Superior temporal gyrus (tissue), 1 donor: Measurements from ENCODE around the gene EEFSEC.

ENCODE experiments used
- DNase-seq: peaks from one replicate; pipeline ENCODE4 v3.0.0-alpha.2; 2016; ENCODE audit errors: extremely low spot score

Gene EEFSEC

DNA sequence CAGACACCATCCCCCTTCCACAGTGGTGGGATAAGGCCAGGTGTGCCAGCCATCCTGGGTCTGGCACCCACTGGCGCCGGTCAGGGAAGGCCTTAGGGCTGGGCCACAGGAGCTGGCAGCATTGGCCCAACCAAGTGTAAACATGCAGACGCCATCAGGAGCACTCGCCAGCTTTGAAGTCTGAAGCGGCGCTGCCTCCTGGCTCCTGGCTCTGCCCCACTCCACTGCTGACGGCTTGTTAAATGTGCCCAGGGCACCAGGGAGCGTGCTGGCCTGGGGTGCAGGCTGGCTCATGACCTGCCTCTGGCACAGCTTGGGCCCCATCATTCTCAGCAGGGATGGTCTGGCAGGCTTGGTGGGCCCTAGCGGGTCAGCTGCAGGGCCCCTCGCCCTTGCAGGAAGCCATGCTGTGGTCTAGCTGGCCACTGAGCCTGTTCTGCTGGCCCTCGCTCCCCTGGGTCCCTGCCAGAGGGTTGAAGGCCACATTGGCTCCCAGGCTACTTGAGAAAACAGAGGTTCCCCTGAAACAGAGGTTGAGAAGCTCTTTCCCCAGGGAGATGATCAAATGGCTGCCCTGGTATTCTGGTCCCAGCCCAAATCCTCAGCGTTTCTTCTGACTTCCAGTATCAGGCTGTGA, 196.8 kb downstream of the EEFSEC start:
- no peak for DNase-seq

DNA sequence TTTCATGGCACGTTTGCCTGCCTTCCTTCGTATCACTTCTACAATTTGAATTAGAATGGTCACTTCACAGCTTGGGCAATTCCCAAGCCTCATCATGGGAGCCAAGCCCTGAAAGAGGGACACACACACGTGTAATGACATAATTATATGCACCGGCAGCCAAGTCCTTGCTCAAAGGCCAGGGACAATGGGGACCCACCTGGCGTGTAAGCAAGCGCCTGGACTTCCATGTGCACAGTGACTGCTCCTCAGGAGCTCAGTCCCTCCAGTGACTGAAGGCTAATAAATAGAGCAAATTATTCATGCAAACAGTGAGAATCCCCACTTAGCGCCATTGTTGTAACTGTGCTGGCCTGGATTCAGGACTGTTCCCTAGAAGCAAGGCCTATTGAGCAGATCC, 198.3 kb downstream of the EEFSEC start:
- peak; percentile 48 for DNase-seq

DNA sequence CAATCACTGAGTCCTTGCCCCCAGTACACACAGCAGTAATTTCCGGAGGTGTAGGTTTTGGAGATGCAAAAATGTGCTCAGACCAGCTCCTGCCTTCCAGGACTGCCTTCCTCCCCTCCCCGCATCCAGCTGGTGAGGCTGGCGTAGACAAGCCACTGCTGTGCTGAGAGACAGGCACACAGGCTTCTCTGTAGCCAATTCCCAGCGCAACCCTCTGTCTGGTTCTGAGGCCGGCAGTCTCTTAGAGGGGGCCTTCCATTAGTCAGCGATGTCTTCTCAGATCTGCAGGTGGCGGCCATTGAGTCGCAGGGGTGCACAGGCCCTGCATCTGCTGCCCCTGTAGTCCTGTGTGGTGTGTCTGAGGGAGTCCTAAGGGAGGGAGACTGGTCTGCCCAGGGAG, 199.0 kb downstream of the EEFSEC start:
- no peak for DNase-seq

DNA sequence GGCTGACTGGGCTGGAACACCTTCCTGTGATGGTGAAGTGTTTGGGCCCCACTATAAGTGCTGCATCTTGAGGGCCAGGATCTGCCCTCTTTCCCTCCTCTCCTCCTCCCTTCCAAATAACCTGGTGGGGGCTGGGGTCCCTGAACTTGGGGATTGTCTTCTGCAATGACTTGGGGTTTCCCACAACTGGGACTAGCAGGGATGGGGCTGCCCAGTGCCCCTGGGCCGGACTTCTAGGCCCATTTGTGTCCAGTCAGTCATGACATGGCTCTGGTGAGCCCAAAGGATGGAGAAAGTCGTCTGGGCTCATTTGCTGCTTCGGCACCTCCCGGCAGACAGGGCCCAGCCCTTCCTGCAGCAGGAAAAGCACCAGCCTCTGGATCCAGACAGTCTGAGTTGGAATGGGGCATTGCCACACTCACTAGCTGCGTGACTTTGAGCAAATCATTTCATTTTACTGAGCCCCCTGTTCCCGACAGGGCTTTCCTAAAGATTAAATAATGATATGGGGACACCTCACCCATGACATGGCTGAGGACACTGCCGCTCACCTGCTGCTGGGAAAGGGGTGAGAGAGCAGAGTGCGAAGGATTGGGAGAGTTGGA, 200.2 kb downstream of the EEFSEC start:
- no peak for DNase-seq

DNA sequence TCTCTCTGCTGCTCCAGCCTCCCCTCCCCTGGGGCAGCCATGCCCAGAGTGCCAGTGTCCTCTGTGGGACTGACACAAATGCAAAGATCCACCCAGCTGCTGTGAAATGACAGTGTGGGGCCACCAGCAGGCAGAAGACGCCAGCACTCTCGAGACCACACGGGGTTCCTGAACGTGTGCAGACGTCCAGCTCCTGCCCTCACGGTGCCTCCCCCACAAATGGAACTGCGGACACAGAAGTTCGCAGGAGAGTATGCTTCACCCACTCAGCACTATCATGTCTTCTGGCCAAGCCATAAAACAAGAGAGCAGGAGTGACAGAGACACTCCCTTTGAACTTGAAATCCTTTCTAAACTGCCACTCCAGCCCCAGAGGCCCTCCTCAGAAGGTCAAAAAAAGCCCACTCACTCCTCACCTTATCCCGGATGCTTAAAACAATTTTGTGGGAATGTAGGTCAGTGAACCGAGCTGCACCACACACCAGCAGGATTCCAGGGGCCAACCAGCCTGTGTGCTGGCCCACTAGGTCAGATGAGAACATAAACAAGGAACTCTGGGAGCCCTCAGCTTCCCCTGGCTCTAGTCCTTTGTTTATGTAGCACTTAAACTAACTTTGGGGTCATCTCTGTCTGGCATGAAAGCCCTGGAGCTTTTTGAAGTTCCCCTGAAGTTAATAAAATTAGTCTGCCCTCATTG, 200.9 kb downstream of the EEFSEC start:
- DNase-seq = no peak

DNA sequence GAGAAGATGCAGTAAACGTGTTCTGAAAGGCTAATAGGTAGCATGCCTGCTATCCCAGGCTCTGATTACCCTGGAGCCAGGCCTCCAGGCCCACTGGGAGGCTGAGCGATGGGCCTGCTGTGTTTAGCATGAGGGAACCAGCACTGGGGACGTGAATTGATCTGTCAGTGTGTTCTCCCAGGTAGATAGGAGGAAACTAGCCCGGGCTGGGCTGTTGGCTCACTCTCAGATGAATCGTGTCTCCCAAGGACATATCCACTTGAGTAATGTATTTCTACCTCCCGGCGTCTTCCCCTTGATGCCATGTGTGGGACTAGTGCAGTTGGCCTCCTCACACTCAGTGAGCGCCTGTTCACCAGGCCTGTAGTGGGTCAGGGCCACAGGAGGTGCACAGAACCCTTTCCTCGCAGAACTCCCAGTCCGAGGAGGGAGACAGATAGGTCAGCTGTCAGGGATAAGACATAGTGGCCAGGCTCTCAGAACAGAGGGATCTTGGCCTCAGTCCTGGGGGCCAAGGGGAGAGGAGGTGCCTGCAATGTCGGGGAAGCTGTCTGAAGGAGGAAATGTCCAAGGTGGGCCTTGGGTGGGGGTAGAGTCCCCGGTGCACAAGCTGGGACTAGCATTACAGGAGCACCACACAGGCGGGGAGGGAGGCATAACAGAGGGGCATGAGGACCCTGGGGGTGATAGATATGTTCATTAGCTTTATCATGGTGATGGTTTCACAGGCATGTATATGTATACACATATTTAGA, 201.7 kb downstream of the EEFSEC start:
- no peak for DNase-seq

DNA sequence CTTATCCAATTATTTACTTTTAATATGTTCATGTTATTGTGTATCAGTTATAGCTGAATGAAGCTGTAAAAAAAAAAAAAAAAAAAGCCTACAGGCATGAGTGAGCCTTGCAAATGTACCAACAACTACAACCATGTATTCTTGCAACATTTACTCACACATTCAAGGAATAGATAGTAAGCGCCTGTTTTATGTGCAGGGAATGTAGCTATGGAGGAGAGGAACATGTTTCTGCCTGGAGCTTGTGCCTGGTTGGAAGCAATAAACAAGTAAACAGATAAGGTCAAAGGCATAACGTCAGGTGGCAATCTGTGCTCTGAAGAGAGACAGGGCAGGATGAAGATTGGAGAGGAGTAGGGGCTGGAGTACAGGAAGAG, 202.2 kb downstream of the EEFSEC start:
- no peak for DNase-seq

DNA sequence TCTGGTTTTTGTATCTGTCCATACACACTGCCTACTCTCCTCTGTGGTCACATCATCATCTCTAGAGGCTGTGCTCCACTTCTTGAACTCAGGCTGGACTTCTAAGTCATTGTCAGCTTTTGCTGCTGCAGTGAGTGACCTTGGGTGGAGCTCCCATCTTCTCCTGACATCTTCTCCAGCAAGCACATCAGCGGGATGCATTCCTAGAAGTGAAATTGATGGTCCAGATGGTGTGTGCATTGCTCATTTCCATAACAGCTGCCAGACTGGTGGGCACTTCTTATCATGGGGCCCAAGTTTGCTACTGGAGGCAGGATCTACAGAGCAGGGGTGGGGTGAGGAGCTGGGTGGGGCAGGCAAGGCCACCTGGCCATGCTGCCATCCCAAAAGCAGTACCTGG, 203.5 kb downstream of the EEFSEC start:
- no peak for DNase-seq

DNA sequence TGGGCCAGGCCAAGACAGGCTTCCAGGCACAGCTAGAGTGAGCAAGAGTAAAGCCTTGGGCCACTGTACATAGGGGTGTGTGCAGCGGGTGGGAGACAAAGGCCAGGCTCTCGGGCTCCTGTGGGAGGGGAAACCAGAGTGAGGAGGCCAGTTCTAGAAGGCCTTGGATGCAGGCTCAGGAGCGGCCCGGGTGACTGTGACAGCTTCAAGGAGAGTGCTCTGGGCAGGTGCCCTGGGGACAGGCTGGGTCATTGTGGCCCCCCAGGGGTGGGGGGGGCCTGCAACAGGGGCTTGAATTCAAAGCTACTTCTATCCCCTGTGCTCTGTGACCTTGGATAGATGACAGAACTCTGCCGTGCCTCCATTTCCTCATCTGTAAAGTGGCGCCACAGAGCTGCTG, 204.3 kb downstream of the EEFSEC start:
- DNase-seq = no peak

DNA sequence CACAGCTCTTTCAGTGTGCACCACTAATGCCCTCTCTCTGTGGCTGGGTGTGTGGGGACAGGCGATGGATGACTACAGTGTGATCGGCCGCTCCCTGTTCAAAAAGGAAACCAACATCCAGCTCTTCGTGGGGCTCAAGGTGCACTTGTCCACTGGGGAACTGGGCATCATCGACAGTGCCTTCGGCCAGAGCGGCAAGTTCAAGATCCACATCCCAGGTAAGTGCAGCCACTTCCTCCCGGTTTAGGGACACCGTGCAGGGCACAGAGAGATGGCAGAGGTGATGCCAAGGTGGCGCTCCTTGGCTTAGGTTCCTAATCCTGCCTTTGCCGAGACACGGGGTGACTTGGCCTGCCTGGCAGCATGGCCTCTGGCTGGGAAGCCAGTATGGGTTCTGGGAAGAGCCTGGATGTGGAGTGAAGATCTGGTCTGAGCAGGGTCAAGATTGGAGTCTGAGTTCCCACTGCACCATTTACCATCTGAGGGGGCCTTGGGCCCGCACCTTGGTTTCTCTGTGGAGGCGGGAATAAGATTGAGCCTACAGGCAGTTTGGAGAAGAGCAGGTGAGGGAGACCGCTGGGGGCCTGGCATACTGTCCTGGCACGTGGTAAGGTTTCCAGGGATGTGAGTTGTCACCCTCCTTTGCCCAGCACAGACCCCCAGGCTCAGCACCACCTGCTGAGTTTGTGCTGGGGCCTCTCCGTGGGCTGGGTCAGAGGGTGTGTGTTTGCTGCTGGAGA, 205.0 kb downstream of the EEFSEC start:
- no peak for DNase-seq

DNA sequence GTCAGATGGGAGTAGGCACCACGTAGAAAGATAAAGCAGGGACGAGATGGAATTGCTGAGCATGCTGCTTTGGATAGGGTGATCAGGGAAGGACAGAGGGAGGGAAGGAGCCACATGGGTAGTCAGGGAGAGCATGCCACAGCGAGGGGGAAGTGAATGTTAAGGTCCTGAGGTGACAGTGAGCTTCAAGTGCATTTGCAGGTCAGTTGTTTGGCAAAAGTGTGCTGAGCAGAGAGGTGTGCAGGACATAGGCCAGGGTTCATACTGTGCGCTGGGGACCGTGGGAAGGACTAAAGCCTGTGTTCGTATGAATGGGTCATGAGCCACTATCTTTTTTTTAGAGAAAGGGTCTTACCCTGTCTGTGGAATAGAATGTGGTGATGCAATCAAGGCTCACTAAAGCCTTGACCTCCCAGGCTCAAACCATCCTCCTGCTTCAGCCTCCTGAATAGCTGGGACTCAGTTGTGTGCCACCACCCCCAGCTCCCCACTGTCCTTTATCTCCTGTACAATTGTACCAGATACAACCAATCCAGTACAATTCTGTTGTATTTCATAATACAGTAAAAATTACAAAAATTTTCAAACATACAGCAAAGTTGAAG, 205.9 kb downstream of the EEFSEC start:
- no peak for DNase-seq

DNA sequence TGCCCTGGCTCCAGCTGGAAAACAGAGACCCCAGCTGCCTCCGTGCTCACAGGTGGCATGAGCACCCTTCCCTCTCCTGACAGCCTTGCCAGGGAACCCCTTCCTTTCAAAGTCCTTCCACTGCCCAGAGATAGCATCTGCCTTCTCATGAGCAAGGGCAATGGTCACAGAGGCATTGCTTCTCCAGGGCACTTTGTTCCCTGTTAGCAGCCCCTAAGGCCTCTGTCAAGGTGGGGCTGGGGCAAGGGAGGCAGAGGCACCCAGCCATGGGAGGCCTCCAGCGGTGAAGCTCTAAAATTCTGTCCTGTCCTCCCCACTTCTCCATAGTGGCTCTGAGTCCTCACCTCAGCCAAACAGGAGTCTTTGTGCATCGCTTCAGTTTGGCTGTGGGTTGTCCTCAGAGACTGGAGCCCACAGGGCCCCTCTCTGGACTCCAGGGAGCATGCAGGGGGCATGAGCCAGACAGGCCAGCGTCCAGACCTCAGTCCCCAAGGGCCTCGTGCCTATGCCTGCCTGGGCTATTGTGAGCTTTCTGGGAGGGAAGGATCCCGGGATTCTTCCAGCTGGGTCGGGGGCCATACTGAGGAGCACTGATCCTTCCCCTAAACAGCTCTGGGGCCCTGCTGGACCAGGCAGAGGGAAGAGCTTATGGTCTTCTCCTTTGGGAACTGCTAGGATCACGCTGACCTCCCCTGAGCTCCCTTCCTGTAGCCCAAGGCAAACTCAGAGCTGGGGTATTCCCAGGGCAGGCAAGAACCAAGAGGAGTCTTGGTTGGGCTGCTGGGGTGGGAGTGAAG, 206.8 kb downstream of the EEFSEC start:
- no peak for DNase-seq

DNA sequence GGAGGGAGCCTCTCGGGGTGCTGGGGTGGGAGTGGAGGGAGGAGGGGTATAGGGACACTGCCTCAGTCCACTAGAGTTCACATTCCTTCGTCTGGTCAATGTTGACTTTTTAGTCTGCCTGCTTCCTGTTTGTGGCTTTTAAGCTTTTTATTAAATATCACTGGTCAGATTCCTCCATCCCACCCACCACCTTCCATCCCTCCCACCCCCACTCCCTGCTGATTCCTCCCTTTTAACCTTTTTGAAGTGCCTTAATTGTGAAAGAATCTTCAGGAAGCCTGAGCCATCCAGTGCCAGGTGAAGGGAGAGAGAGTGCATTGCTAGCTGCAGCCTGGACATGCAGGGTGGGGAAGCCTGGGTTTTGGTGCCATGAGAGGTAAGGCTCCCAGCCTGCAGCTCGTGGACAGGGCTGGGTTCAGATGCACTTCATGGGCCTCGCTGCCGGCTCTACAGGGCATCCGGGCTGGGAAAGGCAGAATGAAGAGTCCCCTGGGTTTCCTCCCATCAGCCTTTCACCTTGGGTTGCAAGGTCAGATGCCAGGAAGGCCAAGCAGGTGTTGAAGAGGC, 207.5 kb downstream of the EEFSEC start:
- no peak for DNase-seq

DNA sequence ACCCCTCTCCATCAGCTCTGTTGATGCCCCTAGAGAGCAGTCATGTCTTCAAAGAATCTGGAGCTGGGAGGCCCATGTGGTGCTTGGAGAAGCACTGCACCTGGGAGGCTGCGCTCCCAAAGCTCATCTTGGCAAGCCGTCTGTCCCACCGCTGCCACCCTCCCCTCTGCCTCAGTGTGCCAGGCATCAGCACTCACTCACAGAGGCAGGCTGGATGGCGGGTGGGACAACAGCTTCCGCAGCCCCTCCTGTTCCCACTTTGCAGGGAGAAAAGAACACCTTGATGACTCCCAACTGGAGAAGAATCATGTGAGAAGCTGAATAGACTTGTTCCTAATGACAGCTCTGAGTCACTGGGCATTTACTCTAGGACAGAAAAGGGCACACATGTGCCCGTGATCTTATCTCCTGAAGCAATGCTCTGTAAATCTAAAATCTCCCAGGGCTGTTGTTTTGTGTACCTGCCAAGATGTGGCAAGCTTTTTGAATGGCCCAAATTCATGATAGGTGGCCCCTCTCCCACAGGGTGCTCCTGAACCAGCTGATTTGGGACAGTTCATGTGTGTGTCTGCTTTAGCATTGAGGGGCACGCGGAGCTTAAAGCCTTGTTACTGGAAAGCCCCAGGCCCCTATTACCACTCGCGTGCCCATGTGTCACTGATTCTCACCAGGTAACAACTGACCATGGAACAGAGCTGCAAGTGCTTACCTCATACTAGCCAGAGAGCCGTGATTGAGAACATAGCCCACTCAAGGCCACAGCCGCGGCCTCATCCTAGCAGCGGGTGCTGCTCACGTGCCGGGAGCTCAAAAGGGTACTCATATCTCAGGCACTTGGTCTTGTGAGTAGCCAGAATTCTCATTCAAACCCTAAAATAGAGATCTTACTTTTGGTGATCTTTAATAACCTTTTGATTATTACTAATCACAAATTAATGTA, 209.0 kb downstream of the EEFSEC start:
- DNase-seq = no peak

DNA sequence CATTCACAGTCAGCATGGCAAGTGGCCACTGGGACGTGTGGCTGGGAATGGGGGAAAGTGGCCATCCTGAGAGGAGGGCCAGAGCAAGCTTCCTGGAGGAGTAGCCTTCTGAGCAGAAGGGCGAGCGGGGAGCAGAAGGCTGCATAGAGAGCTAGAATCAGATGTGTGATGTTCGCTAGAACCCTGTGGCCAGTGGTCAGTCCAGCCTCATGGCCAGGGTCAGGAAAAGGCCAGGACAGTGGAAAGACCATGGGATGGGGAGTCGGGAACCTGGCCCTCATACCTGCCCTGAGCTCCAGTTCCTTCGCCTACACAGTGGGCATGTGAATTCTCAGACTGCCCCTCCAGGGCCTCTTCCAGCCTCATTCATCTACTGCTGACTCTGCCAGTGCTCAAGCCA, 211.0 kb downstream of the EEFSEC start:
- no peak for DNase-seq

DNA sequence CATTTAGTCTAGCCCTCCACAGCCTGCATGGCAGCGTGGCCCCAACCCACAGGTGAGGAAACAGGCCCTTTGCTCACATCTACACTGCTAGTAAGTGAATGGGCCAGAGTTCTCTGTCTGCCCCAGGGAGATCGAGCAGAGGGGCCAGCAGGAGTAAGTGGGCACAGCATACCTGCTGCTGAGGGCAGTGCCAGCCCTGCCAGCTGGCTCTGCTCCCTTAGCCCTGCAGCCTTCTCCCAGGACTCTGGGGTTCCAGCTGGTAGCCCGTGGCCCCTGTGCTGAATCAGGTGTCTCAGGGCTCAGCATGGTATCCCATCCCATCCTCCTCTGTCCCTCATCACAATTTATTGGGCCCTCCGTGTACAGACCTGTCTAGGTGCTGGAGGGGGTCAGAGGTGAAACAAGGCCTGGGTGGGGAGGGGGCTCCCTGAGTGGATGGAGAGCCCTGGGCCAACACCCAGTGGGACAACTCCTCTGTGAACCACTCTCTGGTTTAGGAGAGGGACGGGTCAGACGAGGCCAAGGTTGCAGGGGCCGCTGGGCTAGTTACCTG, 211.6 kb downstream of the EEFSEC start:
- no peak for DNase-seq

DNA sequence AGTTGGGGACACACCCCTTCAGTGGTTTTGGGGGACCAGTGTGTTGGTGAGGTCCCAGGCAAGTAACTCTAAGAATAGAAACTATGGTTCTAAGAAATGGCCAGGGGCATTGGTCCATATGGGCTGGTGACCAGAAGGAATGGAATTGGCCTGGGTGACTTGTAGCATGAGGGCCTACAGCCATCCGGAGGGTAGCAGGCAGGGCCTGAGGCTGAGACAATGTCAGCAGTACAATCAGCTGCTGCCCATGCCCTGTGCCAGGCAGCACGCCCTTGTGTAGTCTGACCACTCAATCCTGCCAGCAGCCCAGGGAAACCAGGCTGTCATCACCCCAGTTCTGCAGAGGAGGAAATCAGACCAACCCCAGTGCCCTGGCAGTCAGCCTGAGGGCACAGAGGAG, 212.9 kb downstream of the EEFSEC start:
- no peak for DNase-seq

DNA sequence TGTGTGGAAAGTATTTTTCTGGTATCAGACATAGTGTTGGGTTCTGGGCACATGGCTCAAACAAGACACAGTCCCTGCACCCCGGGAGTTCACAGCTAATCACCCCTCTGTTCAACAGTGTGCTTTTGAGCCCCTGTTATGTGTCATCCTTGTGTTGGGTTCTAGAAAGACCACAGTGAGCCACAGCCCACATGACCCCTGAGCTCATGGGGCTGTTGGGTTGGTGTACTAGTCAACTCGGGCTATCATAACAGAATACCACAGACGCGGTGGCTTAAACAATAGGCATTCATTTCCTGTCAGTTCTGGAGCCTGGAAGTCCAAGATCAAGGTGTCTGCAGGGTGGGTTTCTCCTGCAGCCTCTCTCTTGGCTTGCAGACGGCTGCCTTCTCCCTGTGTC, 213.4 kb downstream of the EEFSEC start:
- DNase-seq = no peak

DNA sequence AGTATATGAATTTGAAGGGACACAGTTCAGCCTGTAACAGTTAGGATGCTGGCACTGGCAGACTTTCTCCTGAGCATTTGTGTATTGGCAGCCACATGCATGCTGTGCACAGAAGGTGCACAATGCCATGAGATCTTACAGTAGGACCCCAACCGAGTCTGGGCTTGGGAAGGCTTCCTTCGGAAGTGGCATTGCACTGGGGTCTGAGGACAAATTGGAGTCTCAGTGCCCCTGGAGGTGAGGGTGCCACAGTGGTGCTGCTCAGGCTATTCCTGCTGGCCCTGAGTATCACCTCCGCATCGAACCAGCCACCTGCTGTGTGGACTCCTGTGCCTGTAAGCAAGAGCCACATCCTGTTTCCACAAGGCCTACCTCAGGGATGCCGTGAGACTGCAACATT, 213.9 kb downstream of the EEFSEC start:
- DNase-seq = no peak
